AG09309 (cell line): Measurements from ENCODE around the gene JAK1.

ENCODE experiments used
- DNase-seq: peaks from one replicate; pipeline ENCODE4 v3.0.0-alpha.2; 2010; ENCODE audit warnings: low read depth
- H3K4me3 ChIP-seq: 2 replicates; pipeline ENCODE4 v1.5.1; 2011; ENCODE audit warnings: mild to moderate bottlenecking, low read depth, low read length, moderate library complexity; ENCODE audit not compliant: control insufficient read depth
- TF ChIP-seq, protein P1 (sequence below): IDR thresholded peaks from 2 replicates; pipeline ENCODE4 v1.5.1; 2011; ENCODE audit warnings: mild to moderate bottlenecking, low read depth, low read length, inconsistent platforms; ENCODE audit not compliant: insufficient read depth, control insufficient read depth; ENCODE audit errors: missing control alignments

Gene JAK1

GRCh38 chr1:64950284-64950809 lies 16.0 kb downstream of the JAK1 start:
- no peak overlapping the region for H3K4me3 ChIP-seq
- TF ChIP-seq, protein P1, sequence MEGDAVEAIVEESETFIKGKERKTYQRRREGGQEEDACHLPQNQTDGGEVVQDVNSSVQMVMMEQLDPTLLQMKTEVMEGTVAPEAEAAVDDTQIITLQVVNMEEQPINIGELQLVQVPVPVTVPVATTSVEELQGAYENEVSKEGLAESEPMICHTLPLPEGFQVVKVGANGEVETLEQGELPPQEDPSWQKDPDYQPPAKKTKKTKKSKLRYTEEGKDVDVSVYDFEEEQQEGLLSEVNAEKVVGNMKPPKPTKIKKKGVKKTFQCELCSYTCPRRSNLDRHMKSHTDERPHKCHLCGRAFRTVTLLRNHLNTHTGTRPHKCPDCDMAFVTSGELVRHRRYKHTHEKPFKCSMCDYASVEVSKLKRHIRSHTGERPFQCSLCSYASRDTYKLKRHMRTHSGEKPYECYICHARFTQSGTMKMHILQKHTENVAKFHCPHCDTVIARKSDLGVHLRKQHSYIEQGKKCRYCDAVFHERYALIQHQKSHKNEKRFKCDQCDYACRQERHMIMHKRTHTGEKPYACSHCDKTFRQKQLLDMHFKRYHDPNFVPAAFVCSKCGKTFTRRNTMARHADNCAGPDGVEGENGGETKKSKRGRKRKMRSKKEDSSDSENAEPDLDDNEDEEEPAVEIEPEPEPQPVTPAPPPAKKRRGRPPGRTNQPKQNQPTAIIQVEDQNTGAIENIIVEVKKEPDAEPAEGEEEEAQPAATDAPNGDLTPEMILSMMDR: no peak
- DNase-seq: no peak

DNA sequence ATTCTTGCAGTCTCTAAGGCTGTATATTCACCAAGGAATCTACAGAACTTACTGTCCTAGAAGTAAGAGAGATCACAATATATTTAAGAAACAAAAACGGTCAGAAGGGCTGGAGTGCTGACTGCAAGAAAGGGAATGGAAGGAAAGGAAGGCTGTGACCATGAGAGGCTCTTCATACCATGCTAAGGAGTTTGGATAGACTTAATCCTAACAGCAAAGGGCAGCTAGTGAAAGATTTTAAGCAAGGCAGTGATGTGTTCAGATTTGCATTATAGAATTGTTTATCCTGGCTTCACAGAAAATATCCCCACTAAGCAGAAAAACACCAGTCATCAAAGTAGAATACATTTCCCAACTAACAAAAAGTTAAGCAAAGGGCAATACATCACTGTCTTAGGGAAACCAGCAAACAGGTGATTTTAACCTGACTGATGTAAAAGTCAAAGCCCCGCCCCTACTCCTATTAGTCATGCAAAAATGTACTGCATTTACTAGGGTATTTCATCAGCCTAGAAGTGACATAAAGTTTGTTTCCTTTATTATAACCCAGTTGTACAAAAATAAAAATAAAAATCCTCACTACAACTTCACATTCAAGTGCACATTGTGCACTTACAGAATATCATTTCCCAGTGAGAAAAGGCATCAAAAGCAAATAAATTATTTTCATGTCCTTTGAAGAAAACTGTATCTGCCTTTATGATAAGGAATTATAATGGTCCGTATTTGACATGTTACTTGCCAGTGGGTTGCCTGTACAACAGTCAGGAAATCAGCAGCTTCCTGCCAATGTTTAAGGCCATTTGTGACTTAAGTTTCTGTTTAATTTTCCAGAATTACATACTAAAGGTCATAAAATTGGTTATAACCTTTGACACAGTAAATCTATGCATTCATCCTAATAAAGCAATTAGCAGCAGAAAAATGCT lies 17.2 kb downstream of the JAK1 start:
- DNase-seq: no peak
- H3K4me3 ChIP-seq: no peak overlapping the region
- TF ChIP-seq, protein P1: no peak

DNA sequence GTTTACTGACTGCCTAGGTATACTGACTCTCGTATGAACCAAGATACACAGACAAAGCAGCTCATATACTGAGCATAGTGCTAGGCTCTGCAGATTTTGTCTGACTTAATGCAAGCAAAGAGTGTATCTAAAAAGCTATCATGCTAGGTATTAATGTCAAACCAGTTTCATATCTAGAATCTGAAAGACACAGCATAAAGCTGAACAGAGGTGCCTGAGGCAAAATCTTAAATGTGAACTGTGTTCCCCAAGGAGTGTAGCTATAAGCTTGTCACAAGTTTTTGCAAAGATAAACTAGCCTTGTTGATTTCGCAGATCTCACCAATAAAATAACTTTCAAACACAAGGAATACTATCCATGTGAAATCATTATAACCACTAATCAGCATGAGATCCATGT lies 18.1 kb downstream of the JAK1 start:
- no peak overlapping the region for H3K4me3 ChIP-seq
- TF ChIP-seq, protein P1: no peak
- no peak for DNase-seq

DNA sequence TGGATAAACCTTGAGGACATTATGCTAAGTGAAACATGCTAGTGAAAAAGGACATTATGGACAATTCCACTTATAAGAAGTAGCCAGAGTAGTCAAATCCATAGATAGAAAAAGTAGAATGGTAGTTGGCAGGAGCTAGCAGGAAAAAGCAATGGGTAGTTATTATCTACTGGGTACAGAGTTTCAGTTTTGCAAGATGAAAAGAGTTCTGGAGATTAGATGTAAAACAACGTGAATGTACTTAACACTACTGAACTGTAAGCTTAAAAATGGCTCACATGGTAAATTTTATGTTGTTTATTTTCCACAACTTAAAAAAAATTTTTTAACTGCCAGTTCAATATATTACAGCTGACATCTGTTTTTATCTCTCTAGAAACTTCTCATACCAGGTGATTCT lies 19.4 kb downstream of the JAK1 start:
- no peak overlapping the region for H3K4me3 ChIP-seq
- DNase-seq: no peak
- TF ChIP-seq, protein P1: no peak

DNA sequence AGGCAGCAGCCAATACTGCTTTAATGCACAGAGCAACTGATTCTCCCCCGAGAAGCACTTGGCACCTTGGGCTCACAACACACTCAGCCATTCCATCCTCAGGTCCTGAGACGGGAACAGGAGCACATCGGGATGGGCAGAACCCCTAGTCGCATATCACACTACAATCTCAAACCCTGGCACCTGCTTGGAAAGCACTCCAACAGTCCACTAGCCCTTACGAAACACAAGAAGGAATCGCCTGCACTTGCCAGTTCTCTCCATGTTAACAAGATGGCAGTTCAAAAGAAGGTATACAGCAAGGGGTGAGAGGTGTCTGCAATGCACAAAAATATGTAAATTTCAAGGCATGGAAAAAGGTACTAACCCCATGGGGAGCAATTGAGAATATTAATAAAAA lies 21.4 kb downstream of the JAK1 start:
- H3K4me3 ChIP-seq: no peak overlapping the region
- TF ChIP-seq, protein P1: no peak
- no peak for DNase-seq

GRCh38 chr1:64942675-64943074 lies 23.7 kb downstream of the JAK1 start:
- H3K4me3 ChIP-seq: no peak overlapping the region
- TF ChIP-seq, protein P1: no peak
- DNase-seq: no peak
